ENCODE data around the gene OLR1.
"Not testable (repeated sequence)": the region's sequence is repeated elsewhere in the genome, so short reads cannot be mapped to it uniquely, and the experiment has no call there.

OLR1 gene

DNA sequence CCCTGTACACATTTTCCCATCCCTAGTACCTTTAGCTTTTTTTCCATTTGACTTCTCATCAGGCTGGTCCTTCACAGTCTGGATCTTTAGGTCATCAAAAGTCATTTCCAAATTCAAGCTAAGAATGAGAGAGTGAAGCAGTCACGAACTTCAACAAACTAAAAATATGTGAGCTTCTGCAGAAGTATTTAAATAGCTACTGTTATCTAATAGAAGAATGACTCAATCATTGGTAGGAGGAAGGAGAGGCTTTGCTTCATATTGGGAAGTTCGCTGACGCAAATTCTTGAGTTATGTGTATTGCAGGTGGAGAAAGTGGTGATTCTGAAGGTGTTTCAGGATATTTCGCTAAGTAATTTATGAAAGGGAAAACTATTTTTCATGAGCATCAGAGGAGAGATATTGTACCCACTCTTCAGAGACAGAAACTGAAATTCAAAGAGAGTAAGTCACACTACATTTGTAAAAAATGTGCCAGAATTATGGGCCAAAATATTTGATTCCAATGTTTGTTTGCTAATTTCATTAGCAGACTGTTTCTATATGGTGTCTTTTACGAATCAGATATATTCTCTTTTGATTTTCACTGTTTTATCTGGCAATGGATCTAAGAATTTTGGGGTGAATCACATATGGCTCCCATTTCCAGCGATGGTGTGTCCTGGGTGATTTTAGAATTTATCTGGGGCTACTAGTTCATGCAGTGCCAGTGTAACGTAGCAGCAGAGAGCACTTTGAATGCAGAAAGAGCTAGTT is at the start of gene OLR1:
Gene OLR1, minus strand, starts transcription at position 160 of the 756 bp plus-strand sequence. Its CDS starts 55 bp downstream, at position 105.
- DNase-seq (ENCODE audit: low read depth, low spot score), result no peak
- ChIA-PET CTCF (interaction anchor here (1.1 to 2.3 kb wide), 4 partner anchors 12 to 19 kb away, joined by 3 to 16 read pairs (median 6); no protein-coding TSS in a partner anchor), POLR2A (interaction anchor here (0.7 to 1.2 kb wide), 2 partner anchors 12 to 20 kb away, joined by 3 to 4 read pairs; no protein-coding TSS in a partner anchor)
- no peak within 1 kb of the TSS for H3K4me3 ChIP-seq (ENCODE audit: low read depth, low read length)
- no peak for TF ChIP-seq CTCF (IDR thresholded peaks at IDR 0.05; ENCODE audit: insufficient read depth, low read length, missing control alignments)

DNA sequence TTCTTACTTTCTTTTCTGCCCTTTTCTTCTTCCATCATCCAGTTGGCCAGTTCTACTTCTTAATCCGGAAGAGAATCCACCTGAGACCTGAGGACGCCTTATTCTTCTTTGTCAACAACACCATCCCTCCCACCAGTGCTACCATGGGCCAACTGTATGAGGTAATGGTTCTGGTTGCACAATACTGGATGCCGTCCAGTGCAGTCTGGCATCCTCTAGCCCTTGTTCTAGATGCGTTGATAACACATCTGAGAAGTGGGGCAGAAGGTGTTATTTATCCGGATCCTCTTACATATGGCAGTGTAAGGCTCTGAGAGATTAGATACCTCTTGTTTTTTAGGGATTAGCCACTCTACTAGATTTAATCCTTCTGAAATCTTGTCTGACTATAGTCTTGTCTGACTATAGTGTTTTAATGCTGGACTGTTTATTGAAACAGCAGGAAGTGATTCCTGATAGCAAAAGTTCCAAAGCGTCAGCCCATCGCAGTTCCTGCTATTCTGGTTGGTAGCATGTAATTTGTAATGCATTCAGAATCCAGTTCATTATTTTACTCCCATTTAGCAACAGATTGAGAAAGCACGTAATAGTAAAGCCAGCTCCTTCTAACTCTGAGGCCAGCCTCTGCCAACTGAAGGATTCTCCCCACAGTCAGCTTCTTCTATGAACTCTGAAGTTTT is 48.6 kb upstream of the OLR1 start:
- no peak overlapping the region for H3K4me3 ChIP-seq (ENCODE audit: low read depth, low read length)
- no peak for DNase-seq (ENCODE audit: low read depth, low spot score)
- POLR2A ChIA-PET, result no interaction called here
- CTCF ChIA-PET, result interaction anchor here (1.3 to 2.1 kb wide), 2 partner anchors 14 to 16 kb away, joined by 3 to 12 read pairs; no protein-coding TSS in a partner anchor
- no peak for TF ChIP-seq CTCF (IDR thresholded peaks at IDR 0.05; ENCODE audit: insufficient read depth, low read length, missing control alignments)

GRCh38 chr12:10218021-10218420 is 46.1 kb upstream of the OLR1 start:
- TF ChIP-seq CTCF (IDR thresholded peaks at IDR 0.05; ENCODE audit: insufficient read depth, low read length, missing control alignments), result no peak
- ChIA-PET CTCF (interaction anchor here (2.0 kb wide), 1 partner anchor 18 kb away, joined by 11 read pairs; no protein-coding TSS in a partner anchor), POLR2A (no interaction called here)
- no peak overlapping the region for H3K4me3 ChIP-seq (ENCODE audit: low read depth, low read length)
- no peak for DNase-seq (ENCODE audit: low read depth, low spot score)

- DNase-seq (ENCODE audit: low read depth, low spot score); POLR2A ChIA-PET; H3K4me3 ChIP-seq (ENCODE audit: low read depth, low read length): not testable (repeated sequence)
- CTCF ChIA-PET, result interaction anchor here (0.6 to 2.0 kb wide), 3 partner anchors 10 to 511 kb away, joined by 3 to 11 read pairs (median 3); no protein-coding TSS in a partner anchor
These were observed 44.0 kb upstream of the OLR1 start for GRCh38 chr12:10215946-10216345.

GRCh38 chr12:10215436-10215835 is 43.5 kb upstream of the OLR1 start:
- H3K4me3 ChIP-seq (ENCODE audit: low read depth, low read length), result no peak overlapping the region; the same call in 1 of the 2 replicates
- ChIA-PET CTCF (interaction anchor here (1.2 to 2.6 kb wide), 3 partner anchors 8 to 62 kb away, joined by 3 to 21 read pairs (median 13); no protein-coding TSS in a partner anchor), POLR2A (no interaction called here)

GRCh38 chr12:10214895-10215267 is 42.9 kb upstream of the OLR1 start:
- POLR2A ChIA-PET, result interaction anchor here (0.9 kb wide), 1 partner anchor 62 kb away, joined by 3 read pairs; no protein-coding TSS in a partner anchor
- CTCF ChIA-PET, result interaction anchor here (1.2 to 2.6 kb wide), 4 partner anchors 9 to 465 kb away, joined by 3 to 21 read pairs (median 9); no protein-coding TSS in a partner anchor
- TF ChIP-seq CTCF (IDR thresholded peaks at IDR 0.05; ENCODE audit: insufficient read depth, low read length, missing control alignments), result no peak
- no peak for DNase-seq (ENCODE audit: low read depth, low spot score)
- peak overlapping the region; percentile 92 for H3K4me3 ChIP-seq (ENCODE audit: low read depth, low read length)

More at GRCh38 chr12:10215436-10215835, 43.5 kb upstream of the OLR1 start:
- TF ChIP-seq CTCF (IDR thresholded peaks at IDR 0.05; ENCODE audit: insufficient read depth, low read length, missing control alignments), result no peak
- DNase-seq (ENCODE audit: low read depth, low spot score), result no peak

Measured in AG04449 (cell line).